HG03469 (cell line): Measurements from ENCODE around the gene KDM4B.
"Not testable (repeated sequence)": the region's sequence is repeated elsewhere in the genome, so short reads cannot be mapped to it uniquely, and the experiment has no call there.

Source experiments
- ATAC-seq: cut with Tn5 transposase; IDR thresholded peaks from one replicate; pipeline ENCODE4 v1.9.1; 2021; ENCODE audit warnings: mild to moderate bottlenecking, moderate library complexity, moderate number of reproducible peaks; ENCODE audit not compliant: unreplicated experiment

The KDM4B gene

DNA sequence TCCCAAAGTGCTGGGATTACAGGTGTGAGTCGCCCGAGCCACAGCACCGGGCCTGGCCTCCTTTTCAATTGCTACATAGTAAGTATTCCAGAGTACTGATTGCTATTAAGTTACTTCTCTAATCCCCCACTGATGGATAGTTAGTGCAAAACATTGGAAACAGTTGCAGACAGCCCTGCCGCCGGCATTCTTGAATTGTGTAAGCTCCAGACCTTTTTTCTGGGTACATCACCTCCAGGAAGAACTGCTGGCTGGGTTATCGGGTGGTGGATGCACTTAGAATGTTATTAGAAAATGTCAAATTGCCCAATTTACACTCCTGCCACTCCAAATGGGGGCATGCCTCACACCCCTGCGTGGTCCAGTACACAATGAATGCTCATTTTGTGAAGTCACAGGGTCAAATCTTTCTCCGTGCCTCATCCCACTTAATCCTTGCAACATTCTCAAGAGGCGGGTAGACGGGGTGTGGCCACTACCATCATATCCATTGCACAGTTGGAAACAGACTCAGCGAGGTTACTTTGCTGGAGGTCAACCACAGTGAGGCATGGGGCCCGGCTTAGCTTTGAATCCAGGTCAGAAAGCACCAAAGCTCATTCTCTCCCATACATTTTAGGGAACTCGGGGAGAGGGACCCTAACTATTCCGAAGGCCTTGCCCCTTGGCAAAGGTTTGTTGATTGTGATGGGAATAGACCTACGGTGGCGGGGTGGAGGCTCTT lies 1.0 kb upstream of the KDM4B start:
- ATAC-seq, result no peak

GRCh38 chr19:4969292-4969771 lies 419 bp downstream of the KDM4B start:
- peak; percentile 1 for ATAC-seq

GRCh38 chr19:4969772-4970531 lies 1.0 kb downstream of the KDM4B start:
- no peak for ATAC-seq

DNA sequence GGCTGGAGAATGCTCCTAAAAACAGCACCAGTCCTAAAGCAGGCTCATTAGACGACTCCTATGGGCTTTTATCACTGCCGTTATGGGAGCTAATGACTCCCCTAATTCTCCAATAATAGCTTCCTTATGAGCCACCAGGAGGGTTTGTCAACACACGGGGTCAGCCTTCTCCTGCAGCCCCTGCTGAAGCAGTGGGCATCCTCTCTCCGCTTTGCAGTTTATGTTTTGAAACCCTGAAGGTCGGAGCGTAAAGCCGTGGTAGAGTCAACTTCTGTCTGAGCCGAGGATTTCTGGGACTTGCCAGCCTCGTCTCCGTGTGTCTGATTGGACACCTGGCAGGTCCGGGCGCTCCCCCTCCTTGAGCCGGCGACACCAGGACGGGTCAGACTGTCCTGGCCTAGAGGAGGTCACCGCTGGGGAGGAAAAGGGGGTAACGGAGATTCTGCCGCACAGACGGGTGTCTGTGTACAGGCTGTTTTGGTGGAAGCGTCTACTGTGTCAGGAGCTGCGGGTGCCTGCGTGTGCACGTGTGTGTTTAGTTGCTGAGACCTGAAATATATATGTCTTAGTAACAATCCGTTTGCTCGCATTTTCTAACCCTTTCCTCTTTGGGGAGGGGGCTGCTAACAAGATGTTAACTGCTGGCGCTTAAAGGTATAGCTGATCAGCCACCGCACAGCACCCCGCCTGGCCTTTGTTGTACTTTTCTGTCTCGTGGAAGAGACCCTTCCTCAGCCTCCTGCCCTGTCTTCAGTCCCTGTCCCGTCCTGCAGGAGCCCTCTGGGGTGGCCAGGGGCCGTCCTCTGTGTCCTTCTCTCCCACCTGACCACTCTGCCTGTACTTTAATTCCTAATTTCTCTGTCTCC lies 1.9 kb downstream of the KDM4B start:
- ATAC-seq, result no peak

DNA sequence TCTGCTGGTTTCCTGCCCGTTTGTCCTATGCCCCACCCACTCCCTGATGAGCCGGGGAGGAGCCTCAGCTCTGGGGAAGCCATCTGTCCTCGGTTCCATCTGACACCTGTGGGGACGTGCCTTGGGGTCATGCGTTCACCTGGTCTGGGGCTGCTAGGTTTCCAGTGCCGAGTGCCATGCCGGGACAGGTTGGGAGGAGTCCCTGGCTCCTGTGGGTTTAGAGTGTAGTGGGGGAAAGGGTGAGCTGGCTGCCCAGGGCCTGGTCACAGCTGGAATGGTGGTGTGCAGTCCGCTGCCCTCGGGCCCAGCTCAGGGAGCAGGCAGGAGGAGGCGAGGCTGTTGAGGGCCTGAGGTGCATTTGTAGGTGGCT lies 2.5 kb downstream of the KDM4B start:
- no peak for ATAC-seq

DNA sequence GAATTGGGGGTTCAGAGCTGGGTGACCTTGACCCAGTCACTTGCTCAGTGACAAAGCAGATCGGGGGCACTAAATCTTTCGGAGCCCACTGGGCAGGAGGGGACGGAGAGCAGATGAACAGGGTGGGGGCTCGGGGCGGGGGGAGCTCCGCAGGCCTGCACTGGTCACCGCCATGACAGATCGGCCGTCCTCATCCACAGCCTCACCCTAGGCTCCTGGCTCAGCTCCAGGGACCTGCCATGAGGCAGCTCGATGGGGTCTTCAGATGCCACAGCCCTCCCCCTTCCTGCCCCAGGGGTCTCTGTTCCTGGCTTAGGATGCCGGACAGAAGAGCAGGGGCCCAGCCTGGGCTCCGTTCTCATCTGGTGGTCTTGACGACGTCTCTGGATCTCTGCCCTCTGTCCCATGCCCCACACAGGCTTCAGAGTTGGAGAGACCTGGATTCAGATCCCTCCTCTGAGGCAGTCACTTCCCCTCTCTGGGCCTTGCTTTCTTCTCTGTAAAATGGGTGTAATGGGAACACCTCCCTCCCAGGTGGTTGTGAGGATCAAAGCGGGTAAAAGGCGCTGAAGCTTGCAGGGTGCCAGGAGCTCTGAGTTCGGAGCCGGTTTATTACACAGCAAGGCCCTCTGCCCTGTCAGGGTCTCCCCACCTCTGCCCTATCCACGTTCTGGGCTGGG lies 3.0 kb downstream of the KDM4B start:
- no peak for ATAC-seq

- ATAC-seq, result no peak
Measured at GRCh38 chr19:4972509-4973230, 3.8 kb downstream of the KDM4B start.

DNA sequence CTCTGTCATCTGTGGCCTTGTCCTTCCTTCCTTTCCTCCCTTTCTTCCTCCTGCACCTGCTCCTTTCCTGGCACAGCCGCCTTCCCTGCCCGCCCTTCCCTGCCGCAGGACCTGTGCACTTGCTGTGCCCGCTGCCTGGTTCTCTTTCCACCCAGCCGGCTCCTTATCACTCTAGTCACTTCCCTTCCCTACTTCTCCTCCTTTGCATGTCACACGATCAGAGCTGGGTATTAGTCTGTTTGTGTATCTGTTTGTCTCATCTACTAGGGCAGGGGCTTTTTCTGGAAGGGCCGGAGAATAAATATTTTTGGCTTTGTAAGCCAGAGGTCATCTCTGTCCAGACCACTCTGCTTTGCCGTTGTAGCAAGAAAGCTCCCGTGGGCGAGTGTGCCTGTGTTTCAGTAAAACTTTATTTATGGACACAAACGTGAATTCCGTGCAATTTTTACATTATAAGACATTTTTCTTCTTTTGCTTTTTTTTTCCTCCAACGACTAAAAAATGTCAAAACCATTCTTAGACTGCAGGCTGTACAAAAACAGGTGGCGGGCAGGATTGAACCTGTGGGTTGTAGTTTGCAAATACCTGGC lies 6.1 kb downstream of the KDM4B start:
- no peak for ATAC-seq

DNA sequence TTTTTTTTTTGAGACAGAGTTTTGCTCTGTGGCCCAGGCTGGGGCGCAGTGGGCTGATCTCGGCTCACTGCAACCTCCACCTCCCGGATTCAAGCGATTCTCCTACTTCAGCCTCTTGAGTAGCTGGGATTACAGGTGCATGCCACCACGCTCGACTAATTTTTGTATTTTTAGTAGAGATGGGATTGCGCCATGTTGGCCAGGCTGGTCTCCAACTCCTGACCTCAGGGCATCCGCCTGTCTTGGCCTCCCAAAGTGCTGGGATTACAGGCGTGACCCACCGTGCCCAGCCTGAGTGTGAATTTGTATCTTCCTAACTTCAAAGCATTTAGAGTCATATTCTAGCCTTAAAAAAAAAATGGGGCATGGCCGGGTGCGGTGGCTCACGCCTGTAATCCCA lies 6.7 kb downstream of the KDM4B start:
- ATAC-seq, result not testable (repeated sequence)

DNA sequence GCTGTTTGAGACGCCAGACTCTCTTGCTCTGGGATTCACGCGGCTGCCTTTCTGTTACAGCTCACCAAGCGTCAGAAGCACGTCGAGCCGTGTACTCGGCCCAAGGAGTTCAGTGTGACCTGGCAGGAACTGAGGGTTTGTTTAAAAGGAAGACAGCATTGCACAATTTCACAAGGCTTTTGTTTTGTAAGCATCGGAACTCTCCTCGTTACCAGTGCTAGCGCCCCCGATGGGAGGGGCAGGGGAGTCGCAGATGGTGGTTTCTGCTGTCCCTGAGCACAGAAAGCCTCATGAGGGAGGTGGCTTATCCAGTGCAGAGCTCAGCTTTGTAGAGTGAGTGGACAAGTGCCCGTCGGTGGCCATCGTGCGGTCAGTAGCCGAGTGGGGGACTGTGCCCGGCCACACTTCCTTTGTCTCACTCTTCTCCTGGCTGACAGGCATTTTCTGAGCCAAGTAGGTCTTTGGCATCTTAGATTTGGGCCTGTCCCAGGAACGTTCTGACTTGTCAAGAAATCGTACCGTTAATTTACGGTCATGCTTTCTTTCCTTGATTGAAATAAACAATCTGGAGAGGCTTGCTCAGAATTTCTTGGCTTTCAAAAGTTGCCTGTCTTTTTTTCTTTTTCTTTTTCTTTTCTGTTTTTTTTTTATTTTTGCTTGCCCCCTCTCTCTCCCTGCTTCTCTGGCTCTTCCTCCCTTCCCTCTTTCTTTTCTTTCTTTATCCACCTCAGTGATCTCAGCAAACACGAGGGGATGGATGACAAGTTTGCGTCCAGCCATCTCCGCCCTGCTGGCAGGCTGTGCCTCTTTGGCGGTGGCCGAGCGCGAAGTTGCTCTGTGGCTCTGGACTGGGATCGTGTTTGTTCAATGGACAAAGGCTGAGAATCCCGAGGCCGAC lies 7.7 kb downstream of the KDM4B start:
- no peak for ATAC-seq

DNA sequence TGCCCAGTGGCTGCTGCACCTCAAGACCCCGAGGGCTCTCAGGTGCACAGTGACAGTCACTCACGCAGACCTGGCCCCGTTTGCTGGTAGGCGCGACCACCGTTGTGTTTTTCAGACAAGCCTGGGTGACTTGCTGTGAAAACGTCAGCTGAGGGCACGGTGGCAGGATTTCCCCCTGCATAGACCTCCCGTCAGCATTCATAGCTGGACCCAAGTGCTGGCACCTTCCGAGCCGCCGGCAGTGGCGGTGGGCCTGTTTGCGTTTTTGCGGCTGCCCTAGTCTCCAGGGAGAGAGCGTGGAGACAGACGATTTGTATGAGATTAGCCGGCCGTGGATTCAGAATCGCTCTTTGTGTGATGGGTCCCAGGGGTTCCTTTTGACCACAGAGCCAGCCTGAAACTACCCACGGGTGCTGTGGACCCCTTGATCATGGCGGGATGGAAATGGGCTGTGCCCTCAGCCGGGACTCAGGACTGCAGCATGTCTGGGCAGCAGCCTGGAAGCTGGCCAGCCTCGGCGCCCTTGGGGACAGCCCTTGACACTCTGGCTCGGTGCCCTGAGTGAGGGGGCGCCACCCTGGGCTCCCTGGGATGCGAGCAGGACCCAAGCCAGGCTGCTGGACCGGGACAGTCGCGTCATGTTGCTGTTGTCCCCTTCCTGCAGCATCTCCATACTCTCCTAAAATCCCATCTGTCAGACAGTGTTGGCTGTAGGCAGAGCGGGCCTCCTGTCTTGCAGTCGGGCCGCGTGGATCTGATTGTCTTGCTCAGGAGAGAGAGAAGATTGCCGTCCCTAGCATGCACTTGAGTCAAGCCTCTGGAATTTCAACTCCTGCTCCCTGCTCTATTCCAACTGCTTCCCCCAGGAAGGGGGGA lies 8.6 kb downstream of the KDM4B start:
- no peak for ATAC-seq

GRCh38 chr19:4979211-4979807 lies 10.4 kb downstream of the KDM4B start:
- ATAC-seq, result no peak

- ATAC-seq, result no peak
Measured at GRCh38 chr19:4980067-4980466, 11.2 kb downstream of the KDM4B start.

- no peak for ATAC-seq
Measured at GRCh38 chr19:4980838-4981680, 12.1 kb downstream of the KDM4B start.

DNA sequence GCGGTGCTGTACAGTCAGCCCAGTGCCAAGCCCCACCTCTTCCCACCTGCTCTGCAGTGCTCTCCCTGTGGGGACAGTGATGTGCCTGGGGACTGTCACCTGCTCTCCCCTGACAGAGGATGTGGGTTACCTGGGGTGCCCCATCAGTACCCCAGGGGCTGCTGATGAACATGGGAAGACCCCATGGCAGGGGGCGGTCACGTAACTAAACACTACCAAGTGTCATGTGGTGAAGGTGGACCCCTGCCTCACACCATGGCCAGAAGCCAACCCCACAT lies 12.7 kb downstream of the KDM4B start:
- ATAC-seq, result no peak

- no peak for ATAC-seq
Measured at GRCh38 chr19:4983346-4984105, 14.6 kb downstream of the KDM4B start.
